Liver (tissue), 9 donors: Measurements from ENCODE around the gene KCNIP4. TPM values are rescaled to one million over a fixed set of nuclear protein-coding genes. Genes with fewer than 3 reads are reported as not detected.

ENCODE experiments used
- DNase-seq: peaks from one replicate; pipeline ENCODE4 v3.0.0-alpha.2; 2017; ENCODE audit warnings: low spot score
- H3K27ac ChIP-seq, 2 donors: one replicate each; pipeline ENCODE4 v1.7.0; 2013; ENCODE audit warnings: inconsistent platforms in 2 of 2, low read length in 2 of 2, control low read depth in 1 of 2, low read depth in 1 of 2, mild to moderate bottlenecking in 1 of 2
- H3K27me3 ChIP-seq, 4 donors: one replicate each; pipeline versions ENCODE4 v1.6.1 to v1.7.0; 2013; ENCODE audit warnings: low read length in 3 of 4, inconsistent platforms in 1 of 4, mild to moderate bottlenecking in 1 of 4, moderate library complexity in 1 of 4; ENCODE audit not compliant: control insufficient read depth in 4 of 4, insufficient read depth in 4 of 4
- H3K36me3 ChIP-seq, 4 donors: one replicate each; pipeline versions ENCODE4 v1.6.1 to v1.7.0; 2013; ENCODE audit warnings: low read length in 3 of 4, mild to moderate bottlenecking in 3 of 4, low read depth in 1 of 4, moderate library complexity in 1 of 4; ENCODE audit not compliant: control insufficient read depth in 4 of 4, insufficient read depth in 3 of 4
- H3K4me1 ChIP-seq, 4 donors: one replicate each; pipeline versions ENCODE4 v1.6.1 to v1.7.0; 2013; ENCODE audit warnings: low read length in 3 of 4, mild to moderate bottlenecking in 3 of 4, moderate library complexity in 1 of 4; ENCODE audit not compliant: control insufficient read depth in 4 of 4, insufficient read depth in 4 of 4
- H3K4me3 ChIP-seq, 3 donors: one replicate each; pipeline versions ENCODE4 v1.6.1 to v1.7.0; 2013; ENCODE audit warnings: low read length in 3 of 3, control low read depth in 1 of 3, low read depth in 1 of 3, mild to moderate bottlenecking in 1 of 3
- H3K9ac ChIP-seq, 2 donors: one replicate each; pipeline ENCODE4 v1.7.0; 2013; ENCODE audit warnings: low read length in 2 of 2, mild to moderate bottlenecking in 2 of 2, moderate library complexity in 2 of 2, control low read depth in 1 of 2, low read depth in 1 of 2
- H3K9me3 ChIP-seq, 4 donors: one replicate each; pipeline versions ENCODE4 v1.6.1 to v1.7.0; 2013; ENCODE audit warnings: low read length in 3 of 4; ENCODE audit not compliant: control insufficient read depth in 4 of 4
- EGR1 ChIP-seq, 2 donors: IDR thresholded peaks; 2 replicates each; pipeline ENCODE4 v1.6.1; 2016 to 2018; ENCODE audit warnings: antibody characterized with exemption in 2 of 2, low read depth in 2 of 2
- FOXA1 ChIP-seq: IDR thresholded peaks from 2 replicates; pipeline ENCODE4 v1.6.1; 2016; ENCODE audit warnings: antibody characterized with exemption
- FOXA2 ChIP-seq: IDR thresholded peaks from 2 replicates; pipeline ENCODE4 v1.6.1; 2016; ENCODE audit warnings: antibody characterized with exemption
- GABPA ChIP-seq, 2 donors: IDR thresholded peaks in 1 of 2; conservative IDR thresholded peaks in 1 of 2; 2 replicates each; pipeline ENCODE4 v1.6.1; 2016; ENCODE audit warnings: antibody characterized with exemption in 2 of 2, mild to moderate bottlenecking in 1 of 2, moderate library complexity in 1 of 2
- HNF4A ChIP-seq, 2 donors: conservative IDR thresholded peaks; 2 replicates each; pipeline ENCODE4 v1.6.1; 2016; ENCODE audit warnings: antibody characterized with exemption in 2 of 2, mild to moderate bottlenecking in 2 of 2
- HNF4G ChIP-seq: IDR thresholded peaks from 2 replicates; pipeline ENCODE4 v1.6.1; 2016; ENCODE audit warnings: antibody characterized with exemption
- NR2F2 ChIP-seq: IDR thresholded peaks from 2 replicates; pipeline ENCODE4 v1.6.1; 2016; ENCODE audit warnings: antibody characterized with exemption
- RAD21 ChIP-seq, 2 donors: IDR thresholded peaks; 2 replicates each; pipeline ENCODE4 v1.6.1; 2016; ENCODE audit warnings: antibody characterized with exemption in 2 of 2, mild to moderate bottlenecking in 2 of 2
- RXRA ChIP-seq, 2 donors: IDR thresholded peaks; 2 replicates each; pipeline ENCODE4 v1.6.1; 2017 to 2018; ENCODE audit warnings: antibody characterized with exemption in 2 of 2, mild to moderate bottlenecking in 1 of 2
- TAF1 ChIP-seq: conservative IDR thresholded peaks from 2 replicates; pipeline ENCODE4 v1.6.1; 2016; ENCODE audit warnings: antibody characterized with exemption, mild to moderate bottlenecking
- YY1 ChIP-seq: IDR thresholded peaks from 2 replicates; pipeline ENCODE4 v1.6.1; 2016; ENCODE audit warnings: antibody characterized with exemption, mild to moderate bottlenecking
- WGBS: extraction: QIAGEN DNeasy Blood & Tissue Kit; methylation state at CpG from one replicate; pipeline ENCODE4 v1.1.7; 2013; 5-methylcytosine and 5-hydroxymethylcytosine counted together
- polyA plus RNA-seq, 2 donors: library from polyadenylated mRNA; stranded (reverse) in 1 of 2; unstranded in 1 of 2; fragments of 200-250 nt in 1 of 2; fragments of >200 nt in 1 of 2; fragmentation: Nextera tagmentation in 1 of 2; extraction: Ambion mirVana in 1 of 2; gene quantifications; one replicate each; pipeline versions ENCODE4 v1.2.1 to v1.2.3, GENCODE V29; 2013 to 2015
- total RNA-seq, 2 donors: library from RNA; depleted of rRNA; stranded (reverse); fragments of >200 nt; gene quantifications; one replicate each; pipeline ENCODE4 v1.2.3, GENCODE V29; 2014
- TF ChIP-seq, protein P1 (sequence below): IDR thresholded peaks from 2 replicates; pipeline ENCODE4 v1.6.1; 2016; ENCODE audit warnings: antibody characterized with exemption
- TF ChIP-seq, protein P2 (sequence below): IDR thresholded peaks from 2 replicates; pipeline ENCODE4 v1.6.1; 2016; ENCODE audit warnings: antibody characterized with exemption
- TF ChIP-seq, protein P3 (sequence below): IDR thresholded peaks from 2 replicates; pipeline ENCODE4 v1.6.1; 2016; ENCODE audit warnings: antibody characterized with exemption
- TF ChIP-seq, protein P4 (sequence below): fragments of 150-350 bp; IDR thresholded peaks from 2 replicates; pipeline ENCODE4 v1.5.1; 2017; ENCODE audit warnings: improper control_type of control experiment, low read depth, low read length; ENCODE audit not compliant: missing input control
- TF ChIP-seq, protein P5 (sequence below): IDR thresholded peaks from 2 replicates; pipeline ENCODE4 v1.6.1; 2016; ENCODE audit warnings: antibody characterized with exemption, mild to moderate bottlenecking
- donor health status: healthy.
- donor health status: healthy.
- donor health status: healthy.
- donor health status: healthy.
- donor health status: healthy.

The KCNIP4 gene
- total and polyA plus RNA-seq, 4 donors: 0.08 to 0.14 TPM; not detected in 2

DNA sequence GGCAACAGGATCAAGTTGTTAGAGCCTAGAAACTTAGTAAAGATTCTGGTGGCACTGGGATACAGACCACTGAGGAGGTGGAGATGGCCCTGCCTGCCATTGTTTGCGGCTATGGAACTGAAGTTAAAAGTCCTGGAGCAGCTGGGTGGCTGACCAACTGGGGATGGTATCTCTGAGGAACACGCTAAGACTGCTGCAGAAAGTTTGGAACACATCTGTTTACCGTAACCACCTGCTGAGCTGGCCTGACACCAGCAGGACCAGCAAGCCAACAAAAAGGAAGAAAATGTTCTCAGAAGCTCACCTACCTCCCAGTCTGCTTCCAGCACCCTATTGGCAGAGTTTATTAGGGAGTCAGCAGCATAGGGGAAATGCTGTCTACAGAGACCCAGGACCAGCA, 1265.7 kb downstream of the KCNIP4 start:
- DNase-seq: no peak
- no peak overlapping the region for H3K4me3 ChIP-seq
- no peak overlapping the region for H3K9ac ChIP-seq
- no peaks in the 10 kb centered on the region for H3K36me3 ChIP-seq
- WGBS: 72% methylated on average over 3 of the region's 3 CpGs
- H3K9me3 ChIP-seq: no peaks in the 10 kb centered on the region
- H3K27me3 ChIP-seq: peaks cover 0 to 3% (median 2%) of the 10 kb centered on the region in 4 donors
- no peak overlapping the region for H3K27ac ChIP-seq
- TF ChIP-seq, protein P1, sequence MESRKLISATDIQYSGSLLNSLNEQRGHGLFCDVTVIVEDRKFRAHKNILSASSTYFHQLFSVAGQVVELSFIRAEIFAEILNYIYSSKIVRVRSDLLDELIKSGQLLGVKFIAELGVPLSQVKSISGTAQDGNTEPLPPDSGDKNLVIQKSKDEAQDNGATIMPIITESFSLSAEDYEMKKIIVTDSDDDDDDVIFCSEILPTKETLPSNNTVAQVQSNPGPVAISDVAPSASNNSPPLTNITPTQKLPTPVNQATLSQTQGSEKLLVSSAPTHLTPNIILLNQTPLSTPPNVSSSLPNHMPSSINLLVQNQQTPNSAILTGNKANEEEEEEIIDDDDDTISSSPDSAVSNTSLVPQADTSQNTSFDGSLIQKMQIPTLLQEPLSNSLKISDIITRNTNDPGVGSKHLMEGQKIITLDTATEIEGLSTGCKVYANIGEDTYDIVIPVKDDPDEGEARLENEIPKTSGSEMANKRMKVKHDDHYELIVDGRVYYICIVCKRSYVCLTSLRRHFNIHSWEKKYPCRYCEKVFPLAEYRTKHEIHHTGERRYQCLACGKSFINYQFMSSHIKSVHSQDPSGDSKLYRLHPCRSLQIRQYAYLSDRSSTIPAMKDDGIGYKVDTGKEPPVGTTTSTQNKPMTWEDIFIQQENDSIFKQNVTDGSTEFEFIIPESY: no peak
- TF ChIP-seq, protein P2, sequence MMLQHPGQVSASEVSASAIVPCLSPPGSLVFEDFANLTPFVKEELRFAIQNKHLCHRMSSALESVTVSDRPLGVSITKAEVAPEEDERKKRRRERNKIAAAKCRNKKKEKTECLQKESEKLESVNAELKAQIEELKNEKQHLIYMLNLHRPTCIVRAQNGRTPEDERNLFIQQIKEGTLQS: no peak
- TF ChIP-seq HNF4G (no peak), YY1 (no peak), HNF4A (conservative IDR thresholded peaks at IDR 0.05) (no peak), RAD21 (IDR thresholded peaks at IDR 0.05) (no peak), TAF1 (no peak), RXRA (IDR thresholded peaks at IDR 0.05) (no peak)
- TF ChIP-seq, protein P3, sequence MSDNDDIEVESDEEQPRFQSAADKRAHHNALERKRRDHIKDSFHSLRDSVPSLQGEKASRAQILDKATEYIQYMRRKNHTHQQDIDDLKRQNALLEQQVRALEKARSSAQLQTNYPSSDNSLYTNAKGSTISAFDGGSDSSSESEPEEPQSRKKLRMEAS: no peak
- no peaks in the 10 kb centered on the region for H3K4me1 ChIP-seq

DNA sequence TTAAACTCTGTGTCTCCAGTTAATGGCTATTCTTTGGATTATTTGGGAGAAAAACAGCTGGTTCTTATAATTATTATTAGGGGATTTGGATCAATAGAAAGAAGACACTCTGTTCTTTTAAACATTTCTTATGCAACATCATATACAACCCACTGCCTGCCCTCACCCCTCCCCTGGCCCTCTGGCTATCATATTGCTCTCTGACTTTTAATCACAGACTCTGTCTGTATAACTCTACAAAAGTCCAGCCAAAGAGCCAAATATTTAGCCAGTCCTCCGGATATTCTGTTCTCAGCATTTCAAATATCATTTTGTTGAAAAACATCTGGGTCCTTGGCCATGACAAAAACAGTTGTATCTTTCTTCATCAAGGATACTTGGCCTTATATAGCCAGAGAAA, 1267.3 kb downstream of the KCNIP4 start:
- H3K27ac ChIP-seq: no peak overlapping the region
- no peak overlapping the region for H3K4me3 ChIP-seq

DNA sequence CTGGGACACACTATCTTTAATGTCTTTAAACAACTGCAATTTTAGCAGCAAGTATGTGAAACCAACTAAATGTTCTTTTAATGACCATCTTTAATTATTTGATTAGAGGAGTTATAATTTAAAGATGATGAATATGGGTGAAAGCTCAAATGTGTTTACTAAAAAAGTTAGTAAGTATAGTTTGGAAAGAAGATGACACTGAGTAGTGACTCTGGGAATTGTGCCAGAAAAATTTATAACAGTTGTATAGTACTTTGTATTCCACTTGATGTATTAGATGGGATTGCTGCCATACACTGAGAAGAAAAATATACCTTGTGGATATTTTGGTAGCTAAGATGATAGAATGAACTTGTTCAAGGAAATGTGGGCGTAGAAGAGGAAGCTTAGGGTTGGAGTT, 1267.8 kb downstream of the KCNIP4 start:
- H3K27me3 ChIP-seq: peaks cover 0 to 3% (median 2%) of the 10 kb centered on the region in 4 donors
- peaks cover 0 to 5% (median 0%) of the 10 kb centered on the region in 4 donors for H3K4me1 ChIP-seq
- no peaks in the 10 kb centered on the region for H3K36me3 ChIP-seq
- no peak overlapping the region for H3K9ac ChIP-seq
- 75% methylated on average over 1 of the region's 1 CpG for WGBS
- no peak overlapping the region for H3K27ac ChIP-seq
- no peaks in the 10 kb centered on the region for H3K9me3 ChIP-seq
- no peak overlapping the region for H3K4me3 ChIP-seq
- DNase-seq: no peak
- TF ChIP-seq, protein P3: no peak
- TF ChIP-seq FOXA2: no peak
- no peak for TF ChIP-seq TAF1
- no peak for TF ChIP-seq HNF4A (conservative IDR thresholded peaks at IDR 0.05)
- TF ChIP-seq, protein P4, sequence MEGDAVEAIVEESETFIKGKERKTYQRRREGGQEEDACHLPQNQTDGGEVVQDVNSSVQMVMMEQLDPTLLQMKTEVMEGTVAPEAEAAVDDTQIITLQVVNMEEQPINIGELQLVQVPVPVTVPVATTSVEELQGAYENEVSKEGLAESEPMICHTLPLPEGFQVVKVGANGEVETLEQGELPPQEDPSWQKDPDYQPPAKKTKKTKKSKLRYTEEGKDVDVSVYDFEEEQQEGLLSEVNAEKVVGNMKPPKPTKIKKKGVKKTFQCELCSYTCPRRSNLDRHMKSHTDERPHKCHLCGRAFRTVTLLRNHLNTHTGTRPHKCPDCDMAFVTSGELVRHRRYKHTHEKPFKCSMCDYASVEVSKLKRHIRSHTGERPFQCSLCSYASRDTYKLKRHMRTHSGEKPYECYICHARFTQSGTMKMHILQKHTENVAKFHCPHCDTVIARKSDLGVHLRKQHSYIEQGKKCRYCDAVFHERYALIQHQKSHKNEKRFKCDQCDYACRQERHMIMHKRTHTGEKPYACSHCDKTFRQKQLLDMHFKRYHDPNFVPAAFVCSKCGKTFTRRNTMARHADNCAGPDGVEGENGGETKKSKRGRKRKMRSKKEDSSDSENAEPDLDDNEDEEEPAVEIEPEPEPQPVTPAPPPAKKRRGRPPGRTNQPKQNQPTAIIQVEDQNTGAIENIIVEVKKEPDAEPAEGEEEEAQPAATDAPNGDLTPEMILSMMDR: no peak
- no peak for TF ChIP-seq RAD21 (IDR thresholded peaks at IDR 0.05)
- TF ChIP-seq, protein P5, sequence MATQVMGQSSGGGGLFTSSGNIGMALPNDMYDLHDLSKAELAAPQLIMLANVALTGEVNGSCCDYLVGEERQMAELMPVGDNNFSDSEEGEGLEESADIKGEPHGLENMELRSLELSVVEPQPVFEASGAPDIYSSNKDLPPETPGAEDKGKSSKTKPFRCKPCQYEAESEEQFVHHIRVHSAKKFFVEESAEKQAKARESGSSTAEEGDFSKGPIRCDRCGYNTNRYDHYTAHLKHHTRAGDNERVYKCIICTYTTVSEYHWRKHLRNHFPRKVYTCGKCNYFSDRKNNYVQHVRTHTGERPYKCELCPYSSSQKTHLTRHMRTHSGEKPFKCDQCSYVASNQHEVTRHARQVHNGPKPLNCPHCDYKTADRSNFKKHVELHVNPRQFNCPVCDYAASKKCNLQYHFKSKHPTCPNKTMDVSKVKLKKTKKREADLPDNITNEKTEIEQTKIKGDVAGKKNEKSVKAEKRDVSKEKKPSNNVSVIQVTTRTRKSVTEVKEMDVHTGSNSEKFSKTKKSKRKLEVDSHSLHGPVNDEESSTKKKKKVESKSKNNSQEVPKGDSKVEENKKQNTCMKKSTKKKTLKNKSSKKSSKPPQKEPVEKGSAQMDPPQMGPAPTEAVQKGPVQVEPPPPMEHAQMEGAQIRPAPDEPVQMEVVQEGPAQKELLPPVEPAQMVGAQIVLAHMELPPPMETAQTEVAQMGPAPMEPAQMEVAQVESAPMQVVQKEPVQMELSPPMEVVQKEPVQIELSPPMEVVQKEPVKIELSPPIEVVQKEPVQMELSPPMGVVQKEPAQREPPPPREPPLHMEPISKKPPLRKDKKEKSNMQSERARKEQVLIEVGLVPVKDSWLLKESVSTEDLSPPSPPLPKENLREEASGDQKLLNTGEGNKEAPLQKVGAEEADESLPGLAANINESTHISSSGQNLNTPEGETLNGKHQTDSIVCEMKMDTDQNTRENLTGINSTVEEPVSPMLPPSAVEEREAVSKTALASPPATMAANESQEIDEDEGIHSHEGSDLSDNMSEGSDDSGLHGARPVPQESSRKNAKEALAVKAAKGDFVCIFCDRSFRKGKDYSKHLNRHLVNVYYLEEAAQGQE: no peak
- TF ChIP-seq, protein P2: no peak
- TF ChIP-seq FOXA1: no peak
- TF ChIP-seq, protein P1: no peak
- no peak for TF ChIP-seq RXRA (IDR thresholded peaks at IDR 0.05)
- no peak for TF ChIP-seq GABPA (IDR thresholded peaks at IDR 0.05 in 1 of 2, conservative IDR thresholded peaks at IDR 0.05 in 1 of 2)

More for the DNA sequence above, 1267.3 kb downstream of the KCNIP4 start:
- DNase-seq: no peak
- 28% methylated on average over 1 of the region's 1 CpG for WGBS
- TF ChIP-seq GABPA (IDR thresholded peaks at IDR 0.05 in 1 of 2, conservative IDR thresholded peaks at IDR 0.05 in 1 of 2): no peak
- TF ChIP-seq, protein P3: no peak
- TF ChIP-seq EGR1 (IDR thresholded peaks at IDR 0.05; ENCODE audit: low read depth in 2 of 2): no peak
- peak; percentile 42 for TF ChIP-seq NR2F2
- no peak for TF ChIP-seq HNF4A (conservative IDR thresholded peaks at IDR 0.05)
- Histone ChIP-seq H3K36me3 (no peaks in the 10 kb centered on the region), H3K9me3 (no peaks in the 10 kb centered on the region), H3K27me3 (peaks cover 0 to 3% (median 2%) of the 10 kb centered on the region in 4 donors), H3K4me1 (no peaks in the 10 kb centered on the region), H3K9ac (no peak overlapping the region)
